Kidney (tissue), 14 donors: ENCODE results near the gene ADH1C. TPM values are rescaled to one million over a fixed set of nuclear protein-coding genes. Genes with fewer than 3 reads are reported as not detected.

ENCODE experiments used
- DNase-seq, 5 donors: peaks; one replicate each; pipeline ENCODE4 v3.0.0-alpha.2; 2013 to 2020
- FAIRE-seq: peaks from 2 replicates; lab custom pipeline; 2012; peaks lifted over from hg19 to GRCh38; lab: Jason Lieb, UNC
- H3K27ac ChIP-seq, 2 donors: one replicate each; pipeline ENCODE4 v1.7.0; 2013; ENCODE audit warnings: low read depth in 2 of 2, low read length in 2 of 2, inconsistent platforms in 1 of 2
- H3K27me3 ChIP-seq: one replicate; pipeline ENCODE4 v1.7.1; 2013; ENCODE audit warnings: low read length, inconsistent platforms; ENCODE audit not compliant: control insufficient read depth, insufficient read depth
- H3K36me3 ChIP-seq, 3 donors: one replicate each; pipeline versions ENCODE4 v1.7.0 to v1.7.1; 2013; ENCODE audit warnings: low read length in 3 of 3, control low read depth in 1 of 3, inconsistent platforms in 1 of 3; ENCODE audit not compliant: insufficient read depth in 3 of 3, control insufficient read depth in 2 of 3
- H3K4me1 ChIP-seq, 3 donors: one replicate each; pipeline versions ENCODE4 v1.7.0 to v1.7.1; 2013; ENCODE audit warnings: low read length in 3 of 3, inconsistent platforms in 1 of 3, low read depth in 1 of 3; ENCODE audit not compliant: control insufficient read depth in 2 of 3, insufficient read depth in 2 of 3
- H3K4me3 ChIP-seq, 3 donors: one replicate each; pipeline versions ENCODE4 v1.7.0 to v1.8.1; 2013; ENCODE audit warnings: low read length in 3 of 3, control low read depth in 1 of 3, inconsistent platforms in 1 of 3
- H3K9ac ChIP-seq, 3 donors: one replicate each; pipeline versions ENCODE4 v1.7.0 to v1.7.1; 2013; ENCODE audit warnings: low read length in 3 of 3, control low read depth in 1 of 3, inconsistent platforms in 1 of 3
- H3K9me3 ChIP-seq, 3 donors: one replicate each; pipeline versions ENCODE4 v1.7.0 to v1.7.1; 2013; ENCODE audit warnings: low read length in 3 of 3, control low read depth in 1 of 3, inconsistent platforms in 1 of 3; ENCODE audit not compliant: control insufficient read depth in 2 of 3, insufficient read depth in 1 of 3
- intact Hi-C: fragments of 100-400 bp; cut with DNase I; formaldehyde crosslinking; loops from one replicate; pipeline ENCODE4 v1.11.1; 2022
- polyA plus RNA-seq: library from polyadenylated mRNA; stranded (reverse); fragments of 350-450 nt; fragmentation: Illumina TruSeq; extraction: RNeasy Lipid Tissue Mini Kit (QIAGEN cat#74804); gene quantifications from one replicate; pipeline ENCODE4 v1.2.3, GENCODE V29; 2014; ENCODE audit warnings: low read depth, low replicate concordance; ENCODE audit not compliant: insufficient read depth
- total RNA-seq: library from RNA; stranded (reverse); fragmentation: NEBNext Ultra II Directional; extraction: Animal tissue kit (Norgen Biotek cat#: 25700); gene quantifications from one replicate; pipeline ENCODE4 v1.2.1, GENCODE V29; 2021
- TF ChIP-seq, protein P1 (sequence below): IDR thresholded peaks from 3 replicates; pipeline ENCODE4 v1.5.1; 2012; ENCODE audit warnings: mild to moderate bottlenecking, moderate library complexity, borderline replicate concordance; ENCODE audit not compliant: insufficient read depth; ENCODE audit errors: extremely low read depth
- donor health status: control.
- donor health status: control.
- donor health status: control.
- donor health status: control.
- donor health status: control.
- donor health status: DM: yes; HTN: yes; CAD: no.
- donor health status: Normal renal cell carcinoma (clear cell type).

Gene ADH1C
- total and polyA plus RNA-seq, 2 donors from 2014 or later, result 9.3 to 28.1 TPM

DNA sequence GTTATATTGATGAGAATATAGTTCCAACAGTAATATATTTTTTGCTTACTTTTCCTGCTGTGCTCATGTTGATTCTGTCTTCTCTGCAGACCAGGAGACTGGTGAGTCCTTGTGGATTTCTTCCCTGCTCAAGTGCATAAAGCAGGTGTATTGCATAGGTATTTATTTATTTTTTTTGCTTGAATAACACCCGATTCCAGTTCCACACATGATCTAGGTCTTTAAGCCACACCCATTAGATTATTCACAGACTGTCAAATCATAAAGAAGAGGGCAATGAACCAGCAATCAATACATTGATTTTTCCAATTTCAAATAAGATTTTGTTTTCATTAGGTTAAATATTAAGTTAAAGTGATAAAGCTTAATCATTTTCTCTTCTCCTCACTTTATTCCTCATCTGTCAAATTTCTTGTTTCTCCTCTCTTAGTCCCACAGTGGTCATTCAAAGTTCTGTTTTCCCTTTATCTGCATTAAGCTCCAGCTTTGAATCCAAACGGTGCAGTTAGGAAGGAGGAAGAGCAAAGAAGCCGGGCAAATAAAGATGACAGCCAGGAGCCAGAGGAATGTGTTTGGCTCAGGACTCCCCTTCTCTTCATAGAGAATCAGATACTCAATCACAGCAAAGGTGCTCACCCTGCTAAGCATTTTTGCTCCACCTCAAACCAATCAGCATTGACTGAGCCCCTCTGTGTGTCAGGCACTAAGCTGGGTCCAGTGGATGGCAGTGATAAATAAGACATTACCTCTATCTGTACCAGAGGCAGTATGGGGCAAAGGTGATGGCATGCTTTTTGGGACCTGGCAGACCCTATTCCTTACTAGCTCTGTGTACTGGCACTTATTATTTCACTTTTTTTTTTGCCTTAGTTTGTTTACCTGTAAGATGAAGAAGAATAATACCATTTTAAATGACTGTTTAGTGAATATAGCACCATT, 61.4 kb downstream of the ADH1C start, which contains the start of gene ADH1A:
Gene ADH1A, minus strand, starts transcription at position 138 of the 939 bp plus-strand sequence. Its CDS starts 71 bp downstream, at position 67.
- Histone ChIP-seq H3K27me3 (no peaks in the 10 kb centered on the region), H3K4me1 (no peaks in the 10 kb centered on the region), H3K27ac (no peak within 1 kb of the TSS), H3K9ac (no peak within 1 kb of the TSS), H3K9me3 (no peaks in the 10 kb centered on the region), H3K4me3 (no peak within 1 kb of the TSS), H3K36me3 (no peaks in the 10 kb centered on the region)
- FAIRE-seq, result no peak
- DNase-seq, result no peak
- intact Hi-C loops, result no loop called here
- TF ChIP-seq, protein P1, sequence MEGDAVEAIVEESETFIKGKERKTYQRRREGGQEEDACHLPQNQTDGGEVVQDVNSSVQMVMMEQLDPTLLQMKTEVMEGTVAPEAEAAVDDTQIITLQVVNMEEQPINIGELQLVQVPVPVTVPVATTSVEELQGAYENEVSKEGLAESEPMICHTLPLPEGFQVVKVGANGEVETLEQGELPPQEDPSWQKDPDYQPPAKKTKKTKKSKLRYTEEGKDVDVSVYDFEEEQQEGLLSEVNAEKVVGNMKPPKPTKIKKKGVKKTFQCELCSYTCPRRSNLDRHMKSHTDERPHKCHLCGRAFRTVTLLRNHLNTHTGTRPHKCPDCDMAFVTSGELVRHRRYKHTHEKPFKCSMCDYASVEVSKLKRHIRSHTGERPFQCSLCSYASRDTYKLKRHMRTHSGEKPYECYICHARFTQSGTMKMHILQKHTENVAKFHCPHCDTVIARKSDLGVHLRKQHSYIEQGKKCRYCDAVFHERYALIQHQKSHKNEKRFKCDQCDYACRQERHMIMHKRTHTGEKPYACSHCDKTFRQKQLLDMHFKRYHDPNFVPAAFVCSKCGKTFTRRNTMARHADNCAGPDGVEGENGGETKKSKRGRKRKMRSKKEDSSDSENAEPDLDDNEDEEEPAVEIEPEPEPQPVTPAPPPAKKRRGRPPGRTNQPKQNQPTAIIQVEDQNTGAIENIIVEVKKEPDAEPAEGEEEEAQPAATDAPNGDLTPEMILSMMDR, result no peak

Other genes with a start within 250 kb of the ADH1C start
- 5.9 TPM for gene ADH4, start 208.4 kb downstream of the ADH1C start, total RNA-seq
- gene ADH4, start 208.4 kb downstream of the ADH1C start, polyA plus RNA-seq, result 0.52 TPM
- 10.2 TPM for gene ADH6, start 133.5 kb downstream of the ADH1C start, total RNA-seq
- gene ADH6, start 133.5 kb downstream of the ADH1C start, polyA plus RNA-seq, result 39.2 TPM
- 0.85 TPM for gene ADH1A, start 61.8 kb downstream of the ADH1C start, total RNA-seq
- gene ADH1A, start 61.8 kb downstream of the ADH1C start, polyA plus RNA-seq, result not detected
- 223 TPM for gene ADH1B, start 31.3 kb downstream of the ADH1C start, total RNA-seq
- 38.6 TPM for gene ADH1B, start 31.3 kb downstream of the ADH1C start, polyA plus RNA-seq
- gene ADH7, start 82.6 kb upstream of the ADH1C start, total RNA-seq, result not detected
- not detected for gene ADH7, start 82.6 kb upstream of the ADH1C start, polyA plus RNA-seq
- gene C4orf17, start 158.3 kb upstream of the ADH1C start, total RNA-seq, result not detected
- not detected for gene C4orf17, start 158.3 kb upstream of the ADH1C start, polyA plus RNA-seq
- 4.3 TPM for gene TRMT10A, start 211.3 kb upstream of the ADH1C start, total RNA-seq
- 5.7 TPM for gene TRMT10A, start 211.3 kb upstream of the ADH1C start, polyA plus RNA-seq
- gene MTTP, start 222.1 kb upstream of the ADH1C start, total RNA-seq, result 0.19 TPM
- 5.8 TPM for gene MTTP, start 222.1 kb upstream of the ADH1C start, polyA plus RNA-seq